AG10803 (cell line): ENCODE results near the gene ZNF555.
"Not testable (repeated sequence)": the region's sequence is repeated elsewhere in the genome, so short reads cannot be mapped to it uniquely, and the experiment has no call there.

Experiments
- DNase-seq: peaks from one replicate; pipeline ENCODE4 v3.0.0; 2010; ENCODE audit warnings: low read depth
- H3K4me3 ChIP-seq: 2 replicates; pipeline ENCODE4 v1.5.1; 2011; ENCODE audit warnings: mild to moderate bottlenecking, low read length, control low read depth
- TF ChIP-seq, protein P1 (sequence below): conservative IDR thresholded peaks from 2 replicates; pipeline ENCODE4 v1.5.1; 2011; ENCODE audit warnings: mild to moderate bottlenecking, low read length, control low read depth, inconsistent platforms

The ZNF555 gene

GRCh38 chr19:2900296-2901252 is 59.3 kb downstream of the ZNF555 start, which contains the start of gene ZNF57:
ZNF57 (plus strand) TSS chr19:2900928; CDS start chr19:2901046, 118 bp downstream.
- TF ChIP-seq, protein P1, sequence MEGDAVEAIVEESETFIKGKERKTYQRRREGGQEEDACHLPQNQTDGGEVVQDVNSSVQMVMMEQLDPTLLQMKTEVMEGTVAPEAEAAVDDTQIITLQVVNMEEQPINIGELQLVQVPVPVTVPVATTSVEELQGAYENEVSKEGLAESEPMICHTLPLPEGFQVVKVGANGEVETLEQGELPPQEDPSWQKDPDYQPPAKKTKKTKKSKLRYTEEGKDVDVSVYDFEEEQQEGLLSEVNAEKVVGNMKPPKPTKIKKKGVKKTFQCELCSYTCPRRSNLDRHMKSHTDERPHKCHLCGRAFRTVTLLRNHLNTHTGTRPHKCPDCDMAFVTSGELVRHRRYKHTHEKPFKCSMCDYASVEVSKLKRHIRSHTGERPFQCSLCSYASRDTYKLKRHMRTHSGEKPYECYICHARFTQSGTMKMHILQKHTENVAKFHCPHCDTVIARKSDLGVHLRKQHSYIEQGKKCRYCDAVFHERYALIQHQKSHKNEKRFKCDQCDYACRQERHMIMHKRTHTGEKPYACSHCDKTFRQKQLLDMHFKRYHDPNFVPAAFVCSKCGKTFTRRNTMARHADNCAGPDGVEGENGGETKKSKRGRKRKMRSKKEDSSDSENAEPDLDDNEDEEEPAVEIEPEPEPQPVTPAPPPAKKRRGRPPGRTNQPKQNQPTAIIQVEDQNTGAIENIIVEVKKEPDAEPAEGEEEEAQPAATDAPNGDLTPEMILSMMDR: no peak
- H3K4me3 ChIP-seq: peak within 1 kb of the TSS; percentile 92
- DNase-seq: peak; percentile 99

GRCh38 chr19:2902590-2903218 is 61.4 kb downstream of the ZNF555 start:
- no peak for DNase-seq
- H3K4me3 ChIP-seq: no peak overlapping the region
- TF ChIP-seq, protein P1: no peak

DNA sequence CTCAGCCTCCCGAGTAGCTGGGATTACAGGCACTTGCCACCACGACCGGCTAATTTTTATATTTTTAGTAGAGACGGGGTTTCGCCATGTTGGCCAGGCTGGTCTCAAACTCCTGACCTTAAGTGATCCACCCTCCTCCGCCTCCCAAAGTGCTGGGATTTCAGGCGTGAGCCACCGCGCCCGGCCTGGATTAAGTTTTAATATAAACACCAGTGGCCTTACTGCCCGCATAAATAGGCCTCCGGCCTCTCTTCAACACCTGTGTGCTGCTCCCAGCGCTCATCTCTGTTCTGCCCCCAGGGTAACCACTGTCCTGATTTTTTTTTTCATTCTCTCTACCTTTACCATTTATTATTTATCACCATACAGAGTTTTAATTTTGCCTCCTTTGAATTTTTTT is 62.1 kb downstream of the ZNF555 start:
- H3K4me3 ChIP-seq, DNase-seq: not testable (repeated sequence)

- DNase-seq: no peak
- TF ChIP-seq, protein P1: no peak
- H3K4me3 ChIP-seq: no peak overlapping the region
These were observed 64.7 kb downstream of the ZNF555 start for GRCh38 chr19:2905918-2906519.

DNA sequence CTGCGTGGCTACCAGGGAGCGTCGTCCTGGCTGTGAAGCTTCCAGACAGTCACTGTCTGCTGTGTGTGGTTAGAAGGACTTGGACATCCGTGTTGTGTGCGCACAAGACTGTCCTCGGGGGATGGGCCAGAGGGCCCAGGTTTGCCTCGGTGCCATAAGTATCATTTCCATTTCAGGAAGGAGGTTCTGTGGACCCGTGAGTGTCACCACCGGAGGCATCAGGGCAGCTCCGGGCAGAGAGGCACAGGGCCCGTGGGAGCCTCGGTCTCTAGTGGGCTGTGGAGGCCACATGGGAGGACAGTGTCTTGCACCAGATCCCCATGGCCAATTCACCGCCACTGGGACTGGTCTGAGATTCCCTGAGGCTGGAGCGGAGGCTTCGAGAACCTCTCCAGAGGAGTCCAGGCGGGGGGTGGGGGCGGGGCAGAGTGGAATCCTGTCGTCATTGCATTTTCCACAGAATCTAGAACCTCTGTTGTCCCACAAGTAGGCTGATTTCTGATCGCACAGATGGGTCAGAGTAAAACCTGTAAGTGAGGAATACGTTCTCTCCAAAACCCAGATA is 65.4 kb downstream of the ZNF555 start:
- DNase-seq: no peak
- TF ChIP-seq, protein P1: no peak
- no peak overlapping the region for H3K4me3 ChIP-seq
